ENCODE measurements around the gene ASTN1.

- TF ChIP-seq POLR2AphosphoS5 (IDR thresholded peaks at IDR 0.05; ENCODE audit: borderline replicate concordance, low read depth, low read length) (no peak), EZH2 (IDR thresholded peaks at IDR 0.05) (no peak), FOXP2 (optimal IDR thresholded peaks at IDR 0.05; ENCODE audit: control extremely low read depth, extremely low read length, insufficient read depth) (no peak)
Measured at GRCh38 chr1:177116941-177117340, 47.6 kb downstream of the ASTN1 start.
